Progenitor cell of endocrine pancreas (in vitro differentiated cells): ENCODE results near the gene SCYL1. TPM values are rescaled to one million over a fixed set of nuclear protein-coding genes. Genes with fewer than 3 reads are reported as not detected.
A peak's percentile ranks its signal among the peaks of the same experiment; 100 is the strongest.
"Not testable (repeated sequence)": the region's sequence is repeated elsewhere in the genome, so short reads cannot be mapped to it uniquely, and the experiment has no call there.

Source experiments
- DNase-seq: peaks from one replicate; pipeline ENCODE4 v3.0.0; 2021; ENCODE audit warnings: low spot score; ENCODE audit not compliant: unreplicated experiment
- H3K27ac Mint-ChIP-seq: 2 replicates; pipeline ENCODE4 v1.8.0; 2021; ENCODE audit warnings: mild to moderate bottlenecking, moderate library complexity, mixed read lengths
- H3K27me3 Mint-ChIP-seq: 2 replicates; pipeline ENCODE4 v1.8.0; 2021; ENCODE audit warnings: mixed read lengths
- H3K36me3 Mint-ChIP-seq: 2 replicates; pipeline ENCODE4 v1.8.0; 2022; ENCODE audit warnings: mixed read lengths; ENCODE audit not compliant: insufficient read depth
- H3K4me1 Mint-ChIP-seq: 2 replicates; pipeline ENCODE4 v1.8.0; 2021; ENCODE audit warnings: low read depth, mixed read lengths
- H3K4me3 Mint-ChIP-seq: 2 replicates; pipeline ENCODE4 v1.8.0; 2021; ENCODE audit warnings: low read depth, mild to moderate bottlenecking, moderate library complexity, mixed read lengths
- H3K9me3 Mint-ChIP-seq: 2 replicates; pipeline ENCODE4 v1.8.0; 2021; ENCODE audit warnings: low read depth, mixed read lengths
- total RNA-seq: library from RNA; stranded (reverse); gene quantifications from 2 replicates; pipeline ENCODE4 v1.2.1, GENCODE V29; 2021
- TF ChIP-seq, protein P1 (sequence below): fragments of 200-600 bp; sonication (generic); IDR thresholded peaks from one replicate; pipeline ENCODE4 v1.5.0; 2021; ENCODE audit warnings: antibody characterized with exemption, mild to moderate bottlenecking; ENCODE audit not compliant: unreplicated experiment

The SCYL1 gene
- total RNA-seq, 1 donor from 2014 or later, result 61.4 TPM

DNA sequence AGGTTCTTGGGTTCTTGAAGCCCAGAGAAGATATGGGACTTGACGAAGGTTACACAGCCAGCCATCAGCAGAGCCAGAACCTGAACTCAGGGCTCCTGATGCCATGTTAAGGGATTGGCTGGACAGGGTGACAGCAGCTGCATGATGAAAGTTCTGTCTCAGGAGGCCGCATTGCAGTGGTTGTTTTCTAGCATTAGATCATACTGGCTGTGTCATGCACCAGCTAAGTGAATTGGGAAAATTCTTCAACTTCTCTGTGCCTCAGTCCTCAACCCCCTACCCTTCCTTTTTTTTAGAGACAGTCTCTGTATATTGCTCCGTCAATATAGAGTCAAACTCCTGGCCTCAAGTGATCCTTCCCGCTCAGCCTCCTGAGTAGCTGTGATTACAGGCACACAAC, 38.7 kb downstream of the SCYL1 start:
- no peaks in the 10 kb centered on the region for H3K36me3 Mint-ChIP-seq
- H3K27me3 Mint-ChIP-seq, result peaks cover 19% of the 10 kb centered on the region
- no peaks in the 10 kb centered on the region for H3K9me3 Mint-ChIP-seq
- no peak for DNase-seq
- TF ChIP-seq, protein P1, sequence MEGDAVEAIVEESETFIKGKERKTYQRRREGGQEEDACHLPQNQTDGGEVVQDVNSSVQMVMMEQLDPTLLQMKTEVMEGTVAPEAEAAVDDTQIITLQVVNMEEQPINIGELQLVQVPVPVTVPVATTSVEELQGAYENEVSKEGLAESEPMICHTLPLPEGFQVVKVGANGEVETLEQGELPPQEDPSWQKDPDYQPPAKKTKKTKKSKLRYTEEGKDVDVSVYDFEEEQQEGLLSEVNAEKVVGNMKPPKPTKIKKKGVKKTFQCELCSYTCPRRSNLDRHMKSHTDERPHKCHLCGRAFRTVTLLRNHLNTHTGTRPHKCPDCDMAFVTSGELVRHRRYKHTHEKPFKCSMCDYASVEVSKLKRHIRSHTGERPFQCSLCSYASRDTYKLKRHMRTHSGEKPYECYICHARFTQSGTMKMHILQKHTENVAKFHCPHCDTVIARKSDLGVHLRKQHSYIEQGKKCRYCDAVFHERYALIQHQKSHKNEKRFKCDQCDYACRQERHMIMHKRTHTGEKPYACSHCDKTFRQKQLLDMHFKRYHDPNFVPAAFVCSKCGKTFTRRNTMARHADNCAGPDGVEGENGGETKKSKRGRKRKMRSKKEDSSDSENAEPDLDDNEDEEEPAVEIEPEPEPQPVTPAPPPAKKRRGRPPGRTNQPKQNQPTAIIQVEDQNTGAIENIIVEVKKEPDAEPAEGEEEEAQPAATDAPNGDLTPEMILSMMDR, result no peak
- peaks cover 9% of the 10 kb centered on the region for H3K4me1 Mint-ChIP-seq
- no peak overlapping the region for H3K4me3 Mint-ChIP-seq
- H3K27ac Mint-ChIP-seq, result no peak overlapping the region

DNA sequence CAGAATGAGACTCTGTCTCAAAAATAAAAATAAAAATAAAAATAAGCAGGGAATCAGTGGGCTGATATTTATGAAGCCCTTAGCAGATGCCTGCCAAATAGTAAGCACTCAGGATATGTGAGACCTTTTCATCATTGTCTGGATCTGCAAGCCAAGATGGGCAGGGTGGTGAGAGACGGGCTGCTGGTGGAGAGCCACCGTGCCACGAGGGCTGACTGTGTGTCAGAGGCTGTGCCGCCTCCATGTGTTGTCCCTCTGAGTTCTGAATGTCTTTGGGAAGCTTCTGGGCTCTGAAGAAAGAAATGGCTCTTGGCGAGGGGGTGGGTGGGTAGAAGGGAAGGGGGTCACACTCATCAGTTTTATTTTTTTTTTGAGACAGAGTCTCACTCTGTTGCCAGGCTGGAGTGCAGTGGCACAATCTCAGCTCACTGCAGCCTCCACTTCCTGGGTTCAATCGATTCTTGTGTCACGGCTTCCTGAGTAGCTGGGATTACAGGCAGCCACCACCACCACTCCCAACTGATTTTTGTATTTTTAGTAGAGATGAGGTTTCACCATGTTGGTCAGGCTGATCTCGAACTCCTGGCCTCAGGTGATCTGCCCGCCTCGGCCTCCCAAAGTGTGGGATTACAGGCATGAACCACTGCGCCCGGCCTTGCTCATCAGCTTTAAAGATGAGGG, 40.1 kb downstream of the SCYL1 start:
- not testable (repeated sequence) for H3K27ac Mint-ChIP-seq, H3K9me3 Mint-ChIP-seq, H3K4me3 Mint-ChIP-seq, DNase-seq, H3K36me3 Mint-ChIP-seq
- H3K27me3 Mint-ChIP-seq, result peaks cover 17% of the 10 kb centered on the region
- peaks cover 21% of the 10 kb centered on the region for H3K4me1 Mint-ChIP-seq

DNA sequence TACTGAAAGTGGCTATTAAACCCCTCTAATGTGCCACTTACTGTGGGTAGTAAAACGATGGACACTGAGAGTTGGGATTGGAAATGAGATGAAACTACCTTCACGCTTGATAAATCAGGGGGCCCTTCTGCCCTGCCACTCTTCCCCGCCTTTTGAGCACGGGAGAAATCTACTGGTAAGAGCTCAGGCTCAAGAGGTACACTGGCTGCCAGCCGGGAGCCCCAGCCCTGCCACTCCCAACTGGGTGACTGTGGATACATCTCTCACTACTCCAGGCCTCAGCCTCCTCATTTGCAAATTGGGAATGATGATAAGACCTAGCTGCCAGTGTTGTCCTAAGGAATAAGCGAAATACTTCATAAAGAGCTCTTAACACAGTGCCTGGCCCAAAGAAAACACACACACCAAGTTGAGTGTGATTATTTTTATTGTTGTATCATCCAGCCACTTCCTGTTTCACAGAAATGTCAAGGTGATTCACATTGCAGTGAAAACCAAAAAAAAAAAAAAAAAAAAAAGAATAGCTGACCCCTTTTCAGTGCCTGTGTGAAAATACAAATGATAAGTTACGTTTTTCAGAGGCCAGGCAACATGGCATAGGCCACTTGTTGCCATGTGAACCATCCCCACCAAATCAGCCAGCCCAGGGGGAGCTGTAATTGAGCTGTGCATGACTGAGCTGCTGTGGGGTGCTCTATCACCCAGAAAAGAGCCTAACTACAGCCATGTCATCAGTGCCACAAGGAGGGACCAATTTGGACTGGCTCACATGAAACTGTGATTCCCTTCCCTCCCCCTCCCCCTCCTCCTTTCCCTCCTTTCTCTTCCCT, 41.0 kb downstream of the SCYL1 start:
- Mint-ChIP-seq H3K4me1 (peaks cover 20% of the 10 kb centered on the region), H3K27me3 (peaks cover 8% of the 10 kb centered on the region), H3K27ac (no peak overlapping the region), H3K36me3 (no peaks in the 10 kb centered on the region), H3K9me3 (no peaks in the 10 kb centered on the region), H3K4me3 (no peak overlapping the region)
- no peak for DNase-seq
- TF ChIP-seq, protein P1, result no peak

DNA sequence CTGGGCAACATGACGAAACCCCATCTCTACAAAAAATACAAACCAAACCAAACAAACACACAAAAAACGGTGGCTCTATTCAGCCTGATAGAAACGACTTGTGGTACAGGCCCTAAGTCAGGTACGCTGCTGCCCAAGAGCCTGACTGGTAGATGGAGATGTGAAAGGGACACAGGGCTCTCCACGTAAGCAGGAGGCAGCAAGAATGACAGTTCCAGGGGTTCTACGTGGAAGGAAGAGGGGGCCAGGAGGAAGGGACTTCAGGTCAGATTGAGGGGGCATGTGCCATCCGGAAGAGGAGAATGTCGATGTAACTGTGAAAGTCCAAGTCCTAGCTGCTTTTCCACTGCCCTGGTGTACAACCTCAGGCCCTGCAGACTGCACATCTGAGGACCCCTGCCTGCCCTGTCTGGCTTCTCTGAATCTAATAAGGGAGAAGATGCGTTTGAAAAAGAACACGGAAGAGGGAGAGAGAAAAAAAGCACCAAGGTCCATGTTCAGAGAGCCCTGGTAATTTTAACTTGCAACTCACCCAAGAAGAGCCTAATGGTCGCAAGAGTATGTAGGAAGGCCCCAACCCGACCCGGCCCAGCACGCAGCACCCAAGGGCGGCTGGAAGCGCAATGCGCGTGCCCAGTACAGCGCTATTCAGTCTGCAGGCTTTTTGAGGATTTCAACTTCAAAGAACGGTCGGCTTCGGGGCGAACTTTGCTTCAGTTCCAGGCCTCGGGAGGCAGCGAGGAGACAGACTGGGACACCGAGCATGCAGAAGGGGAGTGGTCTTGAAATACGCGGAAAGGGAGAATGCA, 44.5 kb downstream of the SCYL1 start:
- DNase-seq, result no peak
- peaks cover 34% of the 10 kb centered on the region for H3K4me1 Mint-ChIP-seq
- peak overlapping the region; percentile 98 for H3K27ac Mint-ChIP-seq
- H3K9me3 Mint-ChIP-seq, result no peaks in the 10 kb centered on the region
- no peaks in the 10 kb centered on the region for H3K27me3 Mint-ChIP-seq
- H3K36me3 Mint-ChIP-seq, result no peaks in the 10 kb centered on the region
- H3K4me3 Mint-ChIP-seq, result peak overlapping the region; percentile 98
- TF ChIP-seq, protein P1, result no peak

DNA sequence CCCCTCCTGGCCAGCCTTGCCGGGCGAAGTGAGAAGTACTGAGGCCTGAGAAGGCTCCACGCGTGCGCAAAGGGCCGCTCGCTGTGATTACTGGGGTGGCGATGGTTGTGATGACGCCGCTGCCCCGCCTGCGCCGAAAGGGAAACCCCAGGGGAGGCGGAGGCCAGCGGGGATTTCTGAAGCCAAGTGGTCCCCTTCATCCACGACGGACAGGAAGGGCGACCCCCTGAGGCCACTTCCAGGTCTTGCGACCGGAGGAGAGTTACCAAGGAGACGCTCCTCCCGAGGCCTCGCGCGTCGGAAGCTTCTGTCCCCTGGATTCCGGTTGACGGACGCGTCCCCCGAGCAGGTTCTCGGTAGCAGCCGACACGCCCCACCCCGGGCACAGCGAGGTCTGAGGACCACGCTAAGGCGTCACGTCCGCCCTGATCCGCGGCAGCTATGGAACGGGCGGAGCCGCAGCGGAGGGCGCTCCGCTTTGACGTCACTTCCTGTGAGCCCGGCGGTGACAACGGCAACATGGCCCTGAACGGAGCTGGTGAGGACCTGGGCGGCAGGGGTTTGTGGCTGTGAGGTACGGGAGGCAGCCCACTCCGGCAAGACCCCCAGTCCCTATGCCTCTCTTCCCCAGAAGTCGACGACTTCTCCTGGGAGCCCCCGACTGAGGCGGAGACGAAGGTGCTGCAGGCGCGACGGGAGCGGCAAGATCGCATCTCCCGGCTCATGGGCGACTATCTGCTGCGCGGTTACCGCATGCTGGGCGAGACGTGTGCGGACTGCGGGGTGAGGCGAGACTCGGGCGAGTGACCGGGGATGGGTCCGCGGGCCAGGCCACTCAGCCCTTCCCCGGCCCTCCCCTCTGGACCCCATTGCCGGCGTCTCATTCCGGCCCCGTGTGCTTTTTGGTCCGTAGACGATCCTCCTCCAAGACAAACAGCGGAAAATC, 45.4 kb downstream of the SCYL1 start, which contains the start of gene ZNRD2:
Gene ZNRD2 (plus strand): TSS at position 505 of the 946 bp plus-strand sequence. CDS start 15 bp downstream, at position 520.
- H3K4me1 Mint-ChIP-seq, result peaks cover 39% of the 10 kb centered on the region

More for the DNA sequence above, 45.4 kb downstream of the SCYL1 start, which contains the start of gene ZNRD2:
- Mint-ChIP-seq H3K4me3 (peak within 1 kb of the TSS; percentile 98), H3K36me3 (no peaks in the 10 kb centered on the region), H3K27ac (peak within 1 kb of the TSS; percentile 98), H3K9me3 (no peaks in the 10 kb centered on the region), H3K27me3 (peaks cover 6% of the 10 kb centered on the region)
- peak; percentile 94 for DNase-seq
- TF ChIP-seq, protein P1, result peak; percentile 77
